Hepatocyte (in vitro differentiated cells): ENCODE measurements around the gene SH3BP2.

ENCODE experiments used
- CTCF ChIP-seq: fragments of 200-600 bp; sonication (generic); IDR thresholded peaks from 2 replicates; pipeline ENCODE4 v1.5.1; 2016; ENCODE audit warnings: antibody characterized with exemption, mild to moderate bottlenecking; ENCODE audit not compliant: poor library complexity
- EZH2 ChIP-seq: fragments of 200-600 bp; sonication (generic); IDR thresholded peaks from 2 replicates; pipeline ENCODE4 v1.6.1; 2016; ENCODE audit warnings: antibody characterized with exemption, mild to moderate bottlenecking, borderline replicate concordance

- TF ChIP-seq EZH2 (no peak), CTCF (no peak)
Observed at GRCh38 chr4:2857349-2857927, 64.6 kb downstream of the SH3BP2 start.
